Loucy (cell line): ENCODE data around the gene PRKAR2B.

ENCODE experiments used
- EZH2phosphoT487 ChIP-seq: fragments of 200-600 bp; IDR thresholded peaks from 2 replicates; pipeline ENCODE4 v1.6.1; 2018; ENCODE audit warnings: antibody characterized with exemption, mild to moderate bottlenecking, moderate library complexity, borderline replicate concordance
- TF ChIP-seq, protein P1 (sequence below): fragments of 200-600 bp; sonication (generic); conservative IDR thresholded peaks from 2 replicates; pipeline ENCODE4 v1.5.1; 2014; ENCODE audit warnings: mild to moderate bottlenecking, antibody characterized with exemption, low read length

DNA sequence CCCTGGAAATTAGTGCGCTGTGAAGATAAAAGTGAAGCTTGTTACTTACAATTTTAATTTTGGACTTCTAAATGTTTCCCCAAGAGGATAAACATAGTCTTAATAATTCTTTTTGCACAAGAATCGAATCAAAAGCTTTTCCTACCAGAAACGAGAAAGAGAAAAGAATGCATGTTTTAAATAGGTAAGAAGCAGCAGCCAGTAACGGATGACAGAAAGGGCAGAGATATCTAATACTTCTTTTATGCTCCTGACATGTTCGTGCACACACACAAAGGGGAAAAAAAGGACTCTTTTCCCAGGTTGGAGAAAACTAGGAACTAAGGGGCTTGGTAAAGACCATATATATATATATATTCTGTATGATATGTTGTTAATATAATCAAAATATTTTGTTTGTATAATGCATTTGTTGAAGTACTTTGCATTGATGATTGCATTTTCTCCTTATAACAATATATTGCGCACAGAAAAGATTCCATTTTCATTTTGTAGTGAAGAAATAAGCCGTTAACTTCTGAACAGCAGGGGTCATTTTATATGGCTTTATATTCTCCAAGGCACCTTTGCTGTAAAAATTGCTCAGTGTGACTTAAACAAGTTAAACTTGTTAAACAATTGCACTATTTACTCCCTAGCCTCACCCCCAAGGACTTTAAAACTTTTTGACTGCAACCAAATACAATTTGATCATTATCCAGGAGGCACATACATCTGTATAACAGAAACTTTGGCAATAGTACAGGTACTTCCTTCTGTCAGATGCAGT lies 2.2 kb downstream of the PRKAR2B start:
- TF ChIP-seq, protein P1, sequence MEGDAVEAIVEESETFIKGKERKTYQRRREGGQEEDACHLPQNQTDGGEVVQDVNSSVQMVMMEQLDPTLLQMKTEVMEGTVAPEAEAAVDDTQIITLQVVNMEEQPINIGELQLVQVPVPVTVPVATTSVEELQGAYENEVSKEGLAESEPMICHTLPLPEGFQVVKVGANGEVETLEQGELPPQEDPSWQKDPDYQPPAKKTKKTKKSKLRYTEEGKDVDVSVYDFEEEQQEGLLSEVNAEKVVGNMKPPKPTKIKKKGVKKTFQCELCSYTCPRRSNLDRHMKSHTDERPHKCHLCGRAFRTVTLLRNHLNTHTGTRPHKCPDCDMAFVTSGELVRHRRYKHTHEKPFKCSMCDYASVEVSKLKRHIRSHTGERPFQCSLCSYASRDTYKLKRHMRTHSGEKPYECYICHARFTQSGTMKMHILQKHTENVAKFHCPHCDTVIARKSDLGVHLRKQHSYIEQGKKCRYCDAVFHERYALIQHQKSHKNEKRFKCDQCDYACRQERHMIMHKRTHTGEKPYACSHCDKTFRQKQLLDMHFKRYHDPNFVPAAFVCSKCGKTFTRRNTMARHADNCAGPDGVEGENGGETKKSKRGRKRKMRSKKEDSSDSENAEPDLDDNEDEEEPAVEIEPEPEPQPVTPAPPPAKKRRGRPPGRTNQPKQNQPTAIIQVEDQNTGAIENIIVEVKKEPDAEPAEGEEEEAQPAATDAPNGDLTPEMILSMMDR, result no peak
- no peak for TF ChIP-seq EZH2phosphoT487
